Testis (tissue), 3 donors: ENCODE results near the gene IL18R1. TPM values are rescaled to one million over a fixed set of nuclear protein-coding genes. Genes with fewer than 3 reads are reported as not detected.

ENCODE experiments used
- DNase-seq: peaks from one replicate; pipeline ENCODE4 v3.0.0-alpha.2; 2019
- H3K27ac ChIP-seq, 2 donors: fragments of 200-600 bp; sonication (generic); one replicate each; pipeline ENCODE4 v1.5.1; 2019
- H3K27me3 ChIP-seq: fragments of 200-600 bp; sonication (generic); one replicate; pipeline ENCODE4 v1.5.1; 2019
- H3K36me3 ChIP-seq: fragments of 200-600 bp; sonication (generic); one replicate; pipeline ENCODE4 v1.5.1; 2017; ENCODE audit warnings: low read depth; ENCODE audit errors: missing control alignments
- H3K4me1 ChIP-seq: fragments of 200-600 bp; sonication (generic); one replicate; pipeline ENCODE4 v1.5.1; 2019
- H3K4me3 ChIP-seq, 2 donors: fragments of 200-600 bp; sonication (generic); one replicate each; pipeline ENCODE4 v1.5.1; 2017 to 2019
- H3K9me3 ChIP-seq: fragments of 200-600 bp; sonication (generic); one replicate; pipeline ENCODE4 v1.5.1; 2017
- CTCF ChIP-seq, 3 experiments: fragments of 450-650 bp in 2 of 3; fragments of 200-600 bp in 1 of 3; sonication (generic) in 1 of 3; IDR thresholded peaks; one replicate each; pipeline ENCODE4 v1.5.1; 2016 to 2019; ENCODE audit warnings: antibody characterized with exemption in 3 of 3, mild to moderate bottlenecking in 2 of 3, moderate library complexity in 1 of 3
- POLR2A ChIP-seq: fragments of 450-650 bp; IDR thresholded peaks from one replicate; pipeline ENCODE4 v1.6.1; 2017; ENCODE audit warnings: antibody characterized with exemption, mild to moderate bottlenecking, moderate library complexity
- WGBS, 2 donors: methylation state at CpG; one replicate each; pipeline ENCODE4 v1.1.5; 2018; 5-methylcytosine and 5-hydroxymethylcytosine counted together
- intact Hi-C: fragments of 100-400 bp; cut with DNase I; formaldehyde crosslinking; loops from one replicate; pipeline ENCODE4 v1.15.1; 2023; ENCODE audit warnings: low total_unique reads
- polyA plus RNA-seq: library from polyadenylated mRNA; stranded (reverse); fragments of 350-450 nt; fragmentation: Illumina TruSeq; extraction: RNeasy Lipid Tissue Mini Kit (QIAGEN cat#74804); gene quantifications from one replicate; pipeline ENCODE4 v1.2.3, GENCODE V29; 2014; ENCODE audit warnings: low read depth, low replicate concordance; ENCODE audit not compliant: insufficient read depth
- total RNA-seq, 2 donors: library from RNA; depleted of rRNA; stranded (reverse); fragments of >200 nt; gene quantifications; one replicate each; pipeline ENCODE4 v1.2.3, GENCODE V29; 2016

The IL18R1 gene
- total and polyA plus RNA-seq, 3 donors from 2014 or later = 1.0 to 2.9 (median 1.1) TPM

GRCh38 chr2:102313471-102313870 is 42.1 kb upstream of the IL18R1 start:
- H3K4me3 ChIP-seq = no peak overlapping the region
- intact Hi-C loops = no loop called here
- H3K9me3 ChIP-seq = no peaks in the 10 kb centered on the region
- no peak for DNase-seq
- no peaks in the 10 kb centered on the region for H3K27me3 ChIP-seq
- no peaks in the 10 kb centered on the region for H3K4me1 ChIP-seq
- WGBS, 2 donors = 80 to 84% methylated on average over 8 of the region's 8 CpGs
- no peaks in the 10 kb centered on the region for H3K36me3 ChIP-seq
- TF ChIP-seq POLR2A (no peak), CTCF (IDR thresholded peaks at IDR 0.05) (no peak)
- H3K27ac ChIP-seq = no peak overlapping the region

- WGBS, 2 donors = 88 to 94% methylated on average over 3 of the region's 3 CpGs
- H3K4me3 ChIP-seq = no peak overlapping the region
- no peak for DNase-seq
Measured at GRCh38 chr2:102313950-102314349, 41.6 kb upstream of the IL18R1 start.

GRCh38 chr2:102315921-102316320 is 39.7 kb upstream of the IL18R1 start:
- H3K4me1 ChIP-seq = no peaks in the 10 kb centered on the region
- WGBS, 2 donors = 91 to 93% methylated on average over 2 of the region's 2 CpGs
- no peak for TF ChIP-seq CTCF (IDR thresholded peaks at IDR 0.05)
- no peak for TF ChIP-seq POLR2A
- H3K27ac ChIP-seq = no peak overlapping the region
- intact Hi-C loops = no loop called here
- no peaks in the 10 kb centered on the region for H3K27me3 ChIP-seq
- H3K9me3 ChIP-seq = no peaks in the 10 kb centered on the region
- H3K4me3 ChIP-seq = no peak overlapping the region
- no peaks in the 10 kb centered on the region for H3K36me3 ChIP-seq
- DNase-seq = no peak

More at GRCh38 chr2:102313950-102314349, 41.6 kb upstream of the IL18R1 start:
- Histone ChIP-seq H3K27me3 (no peaks in the 10 kb centered on the region), H3K27ac (no peak overlapping the region), H3K4me1 (no peaks in the 10 kb centered on the region), H3K36me3 (no peaks in the 10 kb centered on the region), H3K9me3 (no peaks in the 10 kb centered on the region)
- no peak for TF ChIP-seq CTCF (IDR thresholded peaks at IDR 0.05)
- intact Hi-C loops = no loop called here

GRCh38 chr2:102317715-102318114 is 37.9 kb upstream of the IL18R1 start:
- Histone ChIP-seq H3K27ac (no peak overlapping the region), H3K27me3 (no peaks in the 10 kb centered on the region), H3K4me3 (no peak overlapping the region), H3K9me3 (no peaks in the 10 kb centered on the region), H3K4me1 (no peaks in the 10 kb centered on the region), H3K36me3 (no peaks in the 10 kb centered on the region)
- WGBS, 2 donors = 35 to 52% methylated on average over 2 of the region's 2 CpGs
- DNase-seq = no peak
- TF ChIP-seq POLR2A = no peak
- TF ChIP-seq CTCF (IDR thresholded peaks at IDR 0.05) = no peak
- intact Hi-C loops = no loop called here

- no peak for TF ChIP-seq CTCF (IDR thresholded peaks at IDR 0.05)
- TF ChIP-seq POLR2A = no peak
- Histone ChIP-seq H3K27ac (no peak overlapping the region), H3K27me3 (no peaks in the 10 kb centered on the region), H3K36me3 (no peaks in the 10 kb centered on the region), H3K9me3 (no peaks in the 10 kb centered on the region), H3K4me3 (no peak overlapping the region), H3K4me1 (no peaks in the 10 kb centered on the region)
- WGBS, 2 donors = 89 to 96% methylated on average over 2 of the region's 2 CpGs
- intact Hi-C loops = no loop called here
- no peak for DNase-seq
Measured at GRCh38 chr2:102318437-102318836, 37.2 kb upstream of the IL18R1 start.
